GM21528 (cell line): ENCODE data around the gene SAMD4B.
"Not testable (repeated sequence)": the region's sequence is repeated elsewhere in the genome, so short reads cannot be mapped to it uniquely, and the experiment has no call there.

Experiments
- ATAC-seq: cut with Tn5 transposase; IDR thresholded peaks from one replicate; pipeline ENCODE4 v1.9.1; 2021; ENCODE audit warnings: mild to moderate bottlenecking, moderate library complexity; ENCODE audit not compliant: unreplicated experiment, low FRiP score

Gene SAMD4B

GRCh38 chr19:39333507-39333906 is 8.7 kb upstream of the SAMD4B start:
- no peak for ATAC-seq

GRCh38 chr19:39334444-39334976 is 7.7 kb upstream of the SAMD4B start:
- no peak for ATAC-seq

GRCh38 chr19:39335168-39335548 is 7.1 kb upstream of the SAMD4B start:
- ATAC-seq = no peak

- no peak for ATAC-seq
Observed at GRCh38 chr19:39336483-39336882, 5.7 kb upstream of the SAMD4B start.

- no peak for ATAC-seq
Observed at GRCh38 chr19:39339674-39340073, 2.5 kb upstream of the SAMD4B start.

- ATAC-seq = not testable (repeated sequence)
Observed at GRCh38 chr19:39340156-39340555, 2.1 kb upstream of the SAMD4B start.

GRCh38 chr19:39341129-39341718 is 997 bp upstream of the SAMD4B start:
- peak; percentile 9 for ATAC-seq

GRCh38 chr19:39342647-39343305 is 555 bp downstream of the SAMD4B start:
- ATAC-seq = no peak

GRCh38 chr19:39345956-39346355 is 3.7 kb downstream of the SAMD4B start:
- no peak for ATAC-seq

- no peak for ATAC-seq
Observed at GRCh38 chr19:39347332-39348164, 5.3 kb downstream of the SAMD4B start.

GRCh38 chr19:39349326-39349725 is 7.1 kb downstream of the SAMD4B start:
- no peak for ATAC-seq

GRCh38 chr19:39350156-39350555 is 7.9 kb downstream of the SAMD4B start:
- no peak for ATAC-seq

- peak; percentile 61 for ATAC-seq
Observed at GRCh38 chr19:39351537-39352064, 9.4 kb downstream of the SAMD4B start.

- ATAC-seq = no peak
Observed at GRCh38 chr19:39352381-39353255, 10.4 kb downstream of the SAMD4B start.

- no peak for ATAC-seq
Observed at GRCh38 chr19:39355253-39355652, 13.0 kb downstream of the SAMD4B start.

- ATAC-seq = no peak
Observed at GRCh38 chr19:39356073-39356472, 13.9 kb downstream of the SAMD4B start.

- ATAC-seq = no peak
Observed at GRCh38 chr19:39356647-39357046, 14.4 kb downstream of the SAMD4B start.

- no peak for ATAC-seq
Observed at GRCh38 chr19:39359026-39359425, 16.8 kb downstream of the SAMD4B start.

GRCh38 chr19:39360599-39360998 is 18.4 kb downstream of the SAMD4B start:
- no peak for ATAC-seq
